WTC11 (cell line): ENCODE data around the gene ZNF512B.

Experiments used
- E2F1 ChIP-seq: sonication (generic); formaldehyde crosslinking; IDR thresholded peaks from 2 replicates; pipeline ENCODE4 v1.8.0; 2022; ENCODE audit warnings: mild to moderate bottlenecking, missing genetic modification reagents
- E2F5 ChIP-seq: sonication (generic); formaldehyde crosslinking; IDR thresholded peaks from 2 replicates; pipeline ENCODE4 v1.8.1; 2022; ENCODE audit warnings: mild to moderate bottlenecking, moderate library complexity, missing genetic modification reagents
- ZNF671 ChIP-seq: fragments of 250-450 bp; sonication (Bioruptor Pico); IDR thresholded peaks from 2 replicates; pipeline ENCODE4 v1.8.0; 2021; ENCODE audit warnings: mild to moderate bottlenecking
- TF ChIP-seq, protein P1 (sequence below): fragments of 200-600 bp; IDR thresholded peaks from 2 replicates; pipeline ENCODE4 v1.8.0; 2022; ENCODE audit warnings: antibody characterized with exemption

- TF ChIP-seq E2F5 (CRISPR knock-in tag) (no peak), E2F1 (no peak), ZNF671 (CRISPR knock-in tag) (no peak)
- TF ChIP-seq, protein P1, sequence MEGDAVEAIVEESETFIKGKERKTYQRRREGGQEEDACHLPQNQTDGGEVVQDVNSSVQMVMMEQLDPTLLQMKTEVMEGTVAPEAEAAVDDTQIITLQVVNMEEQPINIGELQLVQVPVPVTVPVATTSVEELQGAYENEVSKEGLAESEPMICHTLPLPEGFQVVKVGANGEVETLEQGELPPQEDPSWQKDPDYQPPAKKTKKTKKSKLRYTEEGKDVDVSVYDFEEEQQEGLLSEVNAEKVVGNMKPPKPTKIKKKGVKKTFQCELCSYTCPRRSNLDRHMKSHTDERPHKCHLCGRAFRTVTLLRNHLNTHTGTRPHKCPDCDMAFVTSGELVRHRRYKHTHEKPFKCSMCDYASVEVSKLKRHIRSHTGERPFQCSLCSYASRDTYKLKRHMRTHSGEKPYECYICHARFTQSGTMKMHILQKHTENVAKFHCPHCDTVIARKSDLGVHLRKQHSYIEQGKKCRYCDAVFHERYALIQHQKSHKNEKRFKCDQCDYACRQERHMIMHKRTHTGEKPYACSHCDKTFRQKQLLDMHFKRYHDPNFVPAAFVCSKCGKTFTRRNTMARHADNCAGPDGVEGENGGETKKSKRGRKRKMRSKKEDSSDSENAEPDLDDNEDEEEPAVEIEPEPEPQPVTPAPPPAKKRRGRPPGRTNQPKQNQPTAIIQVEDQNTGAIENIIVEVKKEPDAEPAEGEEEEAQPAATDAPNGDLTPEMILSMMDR, result no peak
Measured at GRCh38 chr20:63946986-63947637, 22.6 kb downstream of the ZNF512B start.
